ENCODE measurements around the gene STT3A. TPM values are rescaled to one million over a fixed set of nuclear protein-coding genes. Genes with fewer than 3 reads are reported as not detected.

Gene STT3A
- polyA plus RNA-seq, 1 donor (not counting 4 experiments of a cell fraction or from before 2014, with no cell fraction given): 183 TPM

- Histone ChIP-seq H3K4me3 (ENCODE audit: control insufficient read depth in 2 of 3, extremely low read depth in 1 of 3, insufficient read depth in 2 of 3, low read depth in 1 of 3, low read length in 3 of 3) (no peak overlapping the region), H4K20me1 (ENCODE audit: control insufficient read depth, extremely low read depth, insufficient read depth, low read length) (no peaks in the 10 kb centered on the region), H3K4me1 (ENCODE audit: control insufficient read depth, extremely low read depth, insufficient read depth, low read length) (no peaks in the 10 kb centered on the region), H3K27ac (ENCODE audit: control insufficient read depth, insufficient read depth, low read length) (no peak overlapping the region), H3K4me2 (ENCODE audit: control insufficient read depth, extremely low read depth, insufficient read depth, low read depth, low read length) (no peak overlapping the region), H3K27me3 (ENCODE audit: control insufficient read depth, extremely low read depth, insufficient read depth, low read length) (no peaks in the 10 kb centered on the region), H3K36me3 (ENCODE audit: control insufficient read depth in 2 of 2, extremely low read depth in 1 of 2, insufficient read depth in 2 of 2, low read length in 2 of 2) (no peaks in the 10 kb centered on the region), H3K9me1 (ENCODE audit: control insufficient read depth, extremely low read depth, insufficient read depth, low read length) (no peaks in the 10 kb centered on the region), H3K79me2 (ENCODE audit: control insufficient read depth, insufficient read depth, low read length) (no peaks in the 10 kb centered on the region), H3K9me3 (ENCODE audit: control insufficient read depth, low read depth, low read length) (no peaks in the 10 kb centered on the region), H2AFZ (ENCODE audit: control insufficient read depth, low read length) (no peak overlapping the region), H3K9ac (ENCODE audit: control insufficient read depth, extremely low read depth, insufficient read depth, low read length) (no peak overlapping the region)
- TF ChIP-seq EZH2 (IDR thresholded peaks at IDR 0.05; ENCODE audit: low read length): no peak
- TF ChIP-seq, protein P1, sequence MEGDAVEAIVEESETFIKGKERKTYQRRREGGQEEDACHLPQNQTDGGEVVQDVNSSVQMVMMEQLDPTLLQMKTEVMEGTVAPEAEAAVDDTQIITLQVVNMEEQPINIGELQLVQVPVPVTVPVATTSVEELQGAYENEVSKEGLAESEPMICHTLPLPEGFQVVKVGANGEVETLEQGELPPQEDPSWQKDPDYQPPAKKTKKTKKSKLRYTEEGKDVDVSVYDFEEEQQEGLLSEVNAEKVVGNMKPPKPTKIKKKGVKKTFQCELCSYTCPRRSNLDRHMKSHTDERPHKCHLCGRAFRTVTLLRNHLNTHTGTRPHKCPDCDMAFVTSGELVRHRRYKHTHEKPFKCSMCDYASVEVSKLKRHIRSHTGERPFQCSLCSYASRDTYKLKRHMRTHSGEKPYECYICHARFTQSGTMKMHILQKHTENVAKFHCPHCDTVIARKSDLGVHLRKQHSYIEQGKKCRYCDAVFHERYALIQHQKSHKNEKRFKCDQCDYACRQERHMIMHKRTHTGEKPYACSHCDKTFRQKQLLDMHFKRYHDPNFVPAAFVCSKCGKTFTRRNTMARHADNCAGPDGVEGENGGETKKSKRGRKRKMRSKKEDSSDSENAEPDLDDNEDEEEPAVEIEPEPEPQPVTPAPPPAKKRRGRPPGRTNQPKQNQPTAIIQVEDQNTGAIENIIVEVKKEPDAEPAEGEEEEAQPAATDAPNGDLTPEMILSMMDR (optimal IDR thresholded peaks at IDR 0.05 in 1 of 3, IDR thresholded peaks at IDR 0.05 in 1 of 3, conservative IDR thresholded peaks at IDR 0.05 in 1 of 3; ENCODE audit: extremely low read depth in 1 of 3, insufficient read depth in 2 of 3, low read length in 3 of 3): no peak
- FAIRE-seq (no peak), DNase-seq (ENCODE audit: low read depth, low spot score) (no peak)
- dilution Hi-C loops (cut with MboI; ENCODE audit: extremely low pct_ligation_motif_present, low sequenced_read_pairs): no loop called here
Measured at GRCh38 chr11:125559888-125560287, 32.8 kb upstream of the STT3A start.

DNA sequence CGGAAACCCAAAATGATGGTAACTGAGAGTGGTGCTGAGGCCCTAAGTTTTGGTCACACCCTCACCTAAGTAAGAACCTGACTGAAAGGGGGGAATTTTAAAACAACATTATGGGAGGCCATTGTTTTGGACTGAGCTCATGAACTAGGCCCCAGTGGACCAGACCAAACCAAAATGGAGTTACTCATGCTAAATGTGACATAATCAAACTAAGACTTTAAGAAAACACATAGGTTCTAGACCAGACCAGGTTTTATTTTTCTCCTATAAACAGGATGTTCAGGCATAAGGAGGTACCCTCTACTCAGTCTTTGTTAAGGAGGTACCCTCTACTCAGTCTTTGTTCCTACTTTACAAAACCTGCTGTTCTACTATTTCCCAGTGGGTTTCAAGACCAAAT is 30.7 kb upstream of the STT3A start:
- Histone ChIP-seq H3K27ac (ENCODE audit: control insufficient read depth, insufficient read depth, low read length) (no peak overlapping the region), H3K9ac (ENCODE audit: control insufficient read depth, extremely low read depth, insufficient read depth, low read length) (no peak overlapping the region), H3K4me2 (ENCODE audit: control insufficient read depth, extremely low read depth, insufficient read depth, low read depth, low read length) (no peak overlapping the region), H3K27me3 (ENCODE audit: control insufficient read depth, extremely low read depth, insufficient read depth, low read length) (no peaks in the 10 kb centered on the region), H3K4me3 (ENCODE audit: control insufficient read depth in 2 of 3, extremely low read depth in 1 of 3, insufficient read depth in 2 of 3, low read depth in 1 of 3, low read length in 3 of 3) (no peak overlapping the region), H3K36me3 (ENCODE audit: control insufficient read depth in 2 of 2, extremely low read depth in 1 of 2, insufficient read depth in 2 of 2, low read length in 2 of 2) (no peaks in the 10 kb centered on the region), H3K79me2 (ENCODE audit: control insufficient read depth, insufficient read depth, low read length) (no peaks in the 10 kb centered on the region), H4K20me1 (ENCODE audit: control insufficient read depth, extremely low read depth, insufficient read depth, low read length) (no peaks in the 10 kb centered on the region), H3K4me1 (ENCODE audit: control insufficient read depth, extremely low read depth, insufficient read depth, low read length) (no peaks in the 10 kb centered on the region), H3K9me1 (ENCODE audit: control insufficient read depth, extremely low read depth, insufficient read depth, low read length) (no peaks in the 10 kb centered on the region), H2AFZ (ENCODE audit: control insufficient read depth, low read length) (no peak overlapping the region), H3K9me3 (ENCODE audit: control insufficient read depth, low read depth, low read length) (no peaks in the 10 kb centered on the region)
- TF ChIP-seq, protein P1 (optimal IDR thresholded peaks at IDR 0.05 in 1 of 3, IDR thresholded peaks at IDR 0.05 in 1 of 3, conservative IDR thresholded peaks at IDR 0.05 in 1 of 3; ENCODE audit: extremely low read depth in 1 of 3, insufficient read depth in 2 of 3, low read length in 3 of 3): no peak
- TF ChIP-seq EZH2 (IDR thresholded peaks at IDR 0.05; ENCODE audit: low read length): no peak
- no peak for FAIRE-seq
- dilution Hi-C loops (cut with MboI; ENCODE audit: extremely low pct_ligation_motif_present, low sequenced_read_pairs): no loop called here
- DNase-seq (ENCODE audit: low read depth, low spot score): no peak
